ENCODE results near the gene ZNF548. TPM values are rescaled to one million over a fixed set of nuclear protein-coding genes. Genes with fewer than 3 reads are reported as not detected.
A peak's percentile ranks its signal among the peaks of the same experiment; 100 is the strongest.

ZNF548 gene
- total RNA-seq, 1 donor from 2014 or later = 23.9 TPM

DNA sequence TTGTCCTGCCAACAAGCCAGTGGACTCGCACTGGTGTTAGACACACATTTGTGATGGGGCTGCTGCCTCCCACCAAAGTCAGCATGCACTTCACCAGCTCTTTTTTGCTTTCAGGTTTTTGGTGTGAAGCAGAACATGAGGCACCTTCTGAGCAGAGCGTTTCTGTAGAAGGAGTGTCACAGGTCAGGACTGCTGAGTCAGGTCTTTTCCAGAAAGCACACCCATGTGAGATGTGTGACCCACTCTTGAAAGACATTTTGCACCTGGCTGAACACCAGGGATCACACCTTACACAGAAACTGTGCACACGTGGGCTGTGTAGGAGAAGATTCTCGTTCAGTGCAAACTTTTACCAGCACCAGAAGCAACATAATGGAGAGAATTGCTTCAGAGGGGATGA, 33.7 kb upstream of the ZNF548 start:
- no peak overlapping the region for H3K4me3 Mint-ChIP-seq
- TF ChIP-seq, protein P1, sequence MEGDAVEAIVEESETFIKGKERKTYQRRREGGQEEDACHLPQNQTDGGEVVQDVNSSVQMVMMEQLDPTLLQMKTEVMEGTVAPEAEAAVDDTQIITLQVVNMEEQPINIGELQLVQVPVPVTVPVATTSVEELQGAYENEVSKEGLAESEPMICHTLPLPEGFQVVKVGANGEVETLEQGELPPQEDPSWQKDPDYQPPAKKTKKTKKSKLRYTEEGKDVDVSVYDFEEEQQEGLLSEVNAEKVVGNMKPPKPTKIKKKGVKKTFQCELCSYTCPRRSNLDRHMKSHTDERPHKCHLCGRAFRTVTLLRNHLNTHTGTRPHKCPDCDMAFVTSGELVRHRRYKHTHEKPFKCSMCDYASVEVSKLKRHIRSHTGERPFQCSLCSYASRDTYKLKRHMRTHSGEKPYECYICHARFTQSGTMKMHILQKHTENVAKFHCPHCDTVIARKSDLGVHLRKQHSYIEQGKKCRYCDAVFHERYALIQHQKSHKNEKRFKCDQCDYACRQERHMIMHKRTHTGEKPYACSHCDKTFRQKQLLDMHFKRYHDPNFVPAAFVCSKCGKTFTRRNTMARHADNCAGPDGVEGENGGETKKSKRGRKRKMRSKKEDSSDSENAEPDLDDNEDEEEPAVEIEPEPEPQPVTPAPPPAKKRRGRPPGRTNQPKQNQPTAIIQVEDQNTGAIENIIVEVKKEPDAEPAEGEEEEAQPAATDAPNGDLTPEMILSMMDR (conservative IDR thresholded peaks at IDR 0.05) = no peak
- no peak overlapping the region for H3K27ac Mint-ChIP-seq
- no peaks in the 10 kb centered on the region for H3K27me3 Mint-ChIP-seq
- DNase-seq (ENCODE audit: extremely low spot score, unreplicated experiment) = no peak
- H3K4me1 Mint-ChIP-seq (ENCODE audit: unreplicated experiment) = peaks cover 25% of the 10 kb centered on the region
- H3K36me3 Mint-ChIP-seq = peaks cover 72% of the 10 kb centered on the region
- peaks cover 2% of the 10 kb centered on the region for H3K9me3 Mint-ChIP-seq

DNA sequence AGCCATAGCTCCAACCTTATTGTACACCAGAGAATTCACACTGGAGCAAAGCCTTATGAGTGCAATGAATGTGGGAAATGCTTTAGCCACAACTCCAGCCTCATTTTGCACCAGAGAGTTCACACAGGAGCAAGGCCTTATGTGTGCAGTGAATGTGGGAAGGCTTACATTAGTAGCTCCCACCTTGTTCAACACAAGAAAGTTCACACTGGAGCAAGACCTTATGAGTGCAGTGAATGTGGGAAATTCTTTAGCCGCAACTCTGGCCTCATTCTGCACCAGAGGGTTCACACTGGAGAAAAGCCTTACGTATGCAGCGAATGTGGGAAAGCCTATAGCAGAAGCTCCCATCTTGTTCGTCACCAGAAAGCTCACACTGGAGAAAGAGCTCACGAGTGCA, 32.2 kb upstream of the ZNF548 start:
- H3K9me3 Mint-ChIP-seq = no peaks in the 10 kb centered on the region
- no peak overlapping the region for H3K4me3 Mint-ChIP-seq
- H3K27ac Mint-ChIP-seq = no peak overlapping the region
- no peak for DNase-seq (ENCODE audit: extremely low spot score, unreplicated experiment)
- peaks cover 12% of the 10 kb centered on the region for H3K4me1 Mint-ChIP-seq (ENCODE audit: unreplicated experiment)
- TF ChIP-seq, protein P1 (conservative IDR thresholded peaks at IDR 0.05) = no peak
- no peaks in the 10 kb centered on the region for H3K27me3 Mint-ChIP-seq
- peaks cover 63% of the 10 kb centered on the region for H3K36me3 Mint-ChIP-seq

DNA sequence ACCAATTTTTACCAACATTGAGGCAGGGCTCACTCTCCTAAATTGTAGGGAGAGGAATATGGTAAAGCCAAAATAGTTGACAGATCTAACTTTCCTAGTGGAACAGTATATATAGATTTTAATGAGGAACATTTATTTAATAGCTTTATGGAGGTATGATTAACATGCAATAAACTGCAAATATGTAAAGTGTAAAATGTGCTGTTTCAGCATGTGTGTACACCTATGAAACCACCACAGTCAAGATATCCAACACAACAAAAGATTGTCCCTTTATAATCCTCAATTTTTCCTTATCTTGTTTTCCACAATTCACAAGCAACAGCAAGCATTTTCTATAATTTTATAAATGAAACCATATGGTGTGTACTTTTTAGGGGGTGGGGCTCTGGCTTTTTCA, 30.4 kb upstream of the ZNF548 start:
- H3K36me3 Mint-ChIP-seq = peaks cover 64% of the 10 kb centered on the region
- no peak for DNase-seq (ENCODE audit: extremely low spot score, unreplicated experiment)
- no peak overlapping the region for H3K4me3 Mint-ChIP-seq
- peaks cover 17% of the 10 kb centered on the region for H3K4me1 Mint-ChIP-seq (ENCODE audit: unreplicated experiment)
- peaks cover 3% of the 10 kb centered on the region for H3K27me3 Mint-ChIP-seq
- TF ChIP-seq, protein P1 (conservative IDR thresholded peaks at IDR 0.05) = no peak
- no peak overlapping the region for H3K27ac Mint-ChIP-seq
- peaks cover 9% of the 10 kb centered on the region for H3K9me3 Mint-ChIP-seq

DNA sequence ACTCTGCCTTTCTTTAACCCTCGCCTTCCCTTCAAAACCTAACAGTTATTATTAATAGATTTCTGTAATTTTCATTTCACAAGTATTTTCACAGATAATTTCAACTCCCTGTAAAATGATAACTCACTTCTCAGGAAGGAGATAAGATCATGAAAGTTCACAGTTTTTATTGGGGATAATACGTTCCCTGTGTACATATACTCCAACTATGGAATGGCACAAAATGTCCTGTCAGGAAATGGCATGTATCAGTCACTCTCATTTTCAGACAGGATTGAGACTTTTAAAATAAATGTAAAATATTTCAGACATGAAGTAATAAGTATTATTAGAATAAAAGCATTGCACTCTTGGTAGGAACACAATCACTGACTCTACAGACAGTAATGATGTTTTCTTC, 27.2 kb upstream of the ZNF548 start:
- Mint-ChIP-seq H3K9me3 (peaks cover 9% of the 10 kb centered on the region), H3K27ac (peak overlapping the region; percentile 98), H3K4me1 (ENCODE audit: unreplicated experiment) (peaks cover 17% of the 10 kb centered on the region), H3K4me3 (peak overlapping the region; percentile 97), H3K36me3 (peaks cover 38% of the 10 kb centered on the region), H3K27me3 (peaks cover 3% of the 10 kb centered on the region)
- TF ChIP-seq, protein P1 (conservative IDR thresholded peaks at IDR 0.05) = no peak
- no peak for DNase-seq (ENCODE audit: extremely low spot score, unreplicated experiment)

DNA sequence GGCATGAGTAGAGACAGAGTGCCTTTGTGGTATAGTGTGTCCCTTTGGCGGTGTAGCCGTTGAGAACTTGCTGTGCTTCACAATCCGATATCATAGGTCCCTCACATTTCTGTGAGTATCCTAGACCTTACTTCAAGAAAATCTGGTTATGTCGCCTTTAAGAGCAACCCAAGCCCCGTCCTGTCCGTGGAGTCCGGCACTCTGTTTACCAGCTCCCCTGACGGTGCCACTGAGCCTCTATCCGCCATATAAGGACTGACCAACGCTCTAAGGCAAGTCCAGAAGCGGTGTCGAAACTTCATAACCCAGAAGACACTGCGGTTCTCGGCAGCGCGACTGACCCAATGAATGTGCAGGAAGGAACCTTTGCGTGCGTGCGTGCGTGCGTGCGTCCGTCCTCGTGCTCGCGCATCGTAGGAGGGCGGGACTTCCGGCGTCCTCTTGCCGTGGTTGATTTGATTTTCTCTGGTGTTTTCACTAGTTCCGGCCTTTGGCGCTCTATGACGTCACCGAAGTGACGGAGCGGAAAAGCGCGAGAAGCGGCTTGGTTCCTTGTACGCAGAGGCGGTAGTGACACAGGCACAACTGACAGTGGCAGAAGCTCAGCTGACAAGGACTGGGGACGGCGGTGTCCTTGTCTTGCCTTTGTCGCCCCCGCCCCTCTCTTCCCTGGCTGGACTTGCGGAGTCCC, 26.5 kb upstream of the ZNF548 start, which contains the start of the genes TRAPPC2B and ZNF547:
TRAPPC2B (plus strand) TSS at position 555 of the 691 bp plus-strand sequence. CDS start 1,283 bp downstream, outside the sequence.
ZNF547 (plus strand) TSS at position 555 of the 691 bp plus-strand sequence. CDS start 5,005 bp downstream, outside the sequence.
- Mint-ChIP-seq H3K27ac (peak within 1 kb of the TSS; percentile 98), H3K9me3 (peaks cover 9% of the 10 kb centered on the region), H3K4me3 (peak within 1 kb of the TSS; percentile 97), H3K36me3 (peaks cover 33% of the 10 kb centered on the region), H3K27me3 (peaks cover 3% of the 10 kb centered on the region), H3K4me1 (ENCODE audit: unreplicated experiment) (peaks cover 17% of the 10 kb centered on the region)
- TF ChIP-seq, protein P1 (conservative IDR thresholded peaks at IDR 0.05) = no peak
- peak; percentile 98 for DNase-seq (ENCODE audit: extremely low spot score, unreplicated experiment)

All from type B pancreatic cell (in vitro differentiated cells).